ENCODE measurements around the gene NBPF26.
"Not testable (repeated sequence)": the region's sequence is repeated elsewhere in the genome, so short reads cannot be mapped to it uniquely, and the experiment has no call there.

- TF ChIP-seq CTCF (conservative IDR thresholded peaks at IDR 0.05); EZH2 (IDR thresholded peaks at IDR 0.05; ENCODE audit: low read depth): not testable (repeated sequence)
These were observed 125.9 kb downstream of the NBPF26 start for GRCh38 chr1:120849400-120850286.
